ENCODE measurements around the gene TAP2. TPM values are rescaled to one million over a fixed set of nuclear protein-coding genes. Genes with fewer than 3 reads are reported as not detected.

The TAP2 gene
- total and polyA plus RNA-seq, 2 of the 13 experiments (the other 11 are each of a cell fraction or from before 2014, with no cell fraction given) = 10.3 to 17.6 TPM

DNA sequence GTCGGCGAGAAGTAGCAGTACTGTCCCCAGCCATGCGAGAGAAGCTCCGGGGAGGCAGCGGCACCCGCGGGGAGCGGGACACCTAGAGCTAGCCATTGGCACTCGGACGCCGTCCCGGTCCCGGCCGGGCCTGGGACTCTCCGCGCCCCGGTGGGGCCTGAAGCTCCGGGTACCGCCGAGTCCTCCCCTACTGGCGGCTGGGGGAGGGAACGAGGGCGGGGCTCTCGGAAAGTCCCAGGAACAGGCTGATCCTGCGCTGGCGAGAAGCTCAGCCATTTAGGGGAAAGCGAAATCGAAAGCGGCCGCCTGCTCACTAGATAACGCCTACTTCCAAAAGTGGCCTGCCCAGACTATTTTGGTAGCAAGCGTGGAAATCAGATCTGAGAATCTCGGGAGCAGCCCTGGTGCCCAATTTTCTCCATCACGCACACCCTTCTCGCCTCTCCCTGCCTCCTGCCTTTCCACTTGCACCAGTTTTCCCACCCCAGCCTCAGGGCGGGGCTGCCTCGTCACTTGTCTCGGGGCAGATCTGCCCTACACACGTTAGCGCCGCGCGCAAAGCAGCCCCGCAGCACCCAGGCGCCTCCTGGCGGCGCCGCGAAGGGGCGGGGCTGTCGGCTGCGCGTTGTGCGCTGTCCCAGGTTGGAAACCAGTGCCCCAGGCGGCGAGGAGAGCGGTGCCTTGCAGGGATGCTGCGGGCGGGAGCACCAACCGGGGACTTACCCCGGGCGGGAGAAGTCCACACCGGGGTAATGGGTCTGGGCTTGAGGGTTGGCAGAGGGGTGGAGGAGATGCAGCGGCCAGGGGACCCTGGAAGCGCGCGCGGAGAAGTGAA, 15.2 kb upstream of the TAP2 start, which contains the start of the genes PSMB9 and TAP1 (continued):
- TF ChIP-seq HDAC2 (CRISPR knock-in tag; IDR thresholded peaks at IDR 0.05) = peak; percentile 70; the same call in 1 of the 2 replicates
- peak; percentile 99 for TF ChIP-seq RFX5 (IDR thresholded peaks at IDR 0.05; ENCODE audit: low read depth, low read length)
- TF ChIP-seq, protein P1, sequence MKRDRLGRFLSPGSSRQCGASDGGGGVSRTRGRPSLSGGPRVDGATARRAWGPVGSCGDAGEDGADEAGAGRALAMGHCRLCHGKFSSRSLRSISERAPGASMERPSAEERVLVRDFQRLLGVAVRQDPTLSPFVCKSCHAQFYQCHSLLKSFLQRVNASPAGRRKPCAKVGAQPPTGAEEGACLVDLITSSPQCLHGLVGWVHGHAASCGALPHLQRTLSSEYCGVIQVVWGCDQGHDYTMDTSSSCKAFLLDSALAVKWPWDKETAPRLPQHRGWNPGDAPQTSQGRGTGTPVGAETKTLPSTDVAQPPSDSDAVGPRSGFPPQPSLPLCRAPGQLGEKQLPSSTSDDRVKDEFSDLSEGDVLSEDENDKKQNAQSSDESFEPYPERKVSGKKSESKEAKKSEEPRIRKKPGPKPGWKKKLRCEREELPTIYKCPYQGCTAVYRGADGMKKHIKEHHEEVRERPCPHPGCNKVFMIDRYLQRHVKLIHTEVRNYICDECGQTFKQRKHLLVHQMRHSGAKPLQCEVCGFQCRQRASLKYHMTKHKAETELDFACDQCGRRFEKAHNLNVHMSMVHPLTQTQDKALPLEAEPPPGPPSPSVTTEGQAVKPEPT (CRISPR knock-in tag; IDR thresholded peaks at IDR 0.05; ENCODE audit: low read depth) = no peak
- TF ChIP-seq ZNF589 (CRISPR knock-in tag; conservative IDR thresholded peaks at IDR 0.05) = no peak
- TF ChIP-seq SKI (IDR thresholded peaks at IDR 0.05; ENCODE audit: partially characterized antibody) = peak; percentile 43
- TF ChIP-seq LCORL (IDR thresholded peaks at IDR 0.05) = no peak
- TF ChIP-seq LCORL (CRISPR knock-in tag; IDR thresholded peaks at IDR 0.05) = peak; percentile 93
- TF ChIP-seq ZNF3 (CRISPR knock-in tag; IDR thresholded peaks at IDR 0.05) = no peak
- TF ChIP-seq MAF1 (CRISPR knock-in tag; IDR thresholded peaks at IDR 0.05; ENCODE audit: borderline replicate concordance) = peak; percentile 75; the same call in 1 of the 2 replicates
- peak; percentile 88 for TF ChIP-seq ASH2L (IDR thresholded peaks at IDR 0.05; ENCODE audit: insufficient read length, low read depth, low read length)
- TF ChIP-seq, protein P2, sequence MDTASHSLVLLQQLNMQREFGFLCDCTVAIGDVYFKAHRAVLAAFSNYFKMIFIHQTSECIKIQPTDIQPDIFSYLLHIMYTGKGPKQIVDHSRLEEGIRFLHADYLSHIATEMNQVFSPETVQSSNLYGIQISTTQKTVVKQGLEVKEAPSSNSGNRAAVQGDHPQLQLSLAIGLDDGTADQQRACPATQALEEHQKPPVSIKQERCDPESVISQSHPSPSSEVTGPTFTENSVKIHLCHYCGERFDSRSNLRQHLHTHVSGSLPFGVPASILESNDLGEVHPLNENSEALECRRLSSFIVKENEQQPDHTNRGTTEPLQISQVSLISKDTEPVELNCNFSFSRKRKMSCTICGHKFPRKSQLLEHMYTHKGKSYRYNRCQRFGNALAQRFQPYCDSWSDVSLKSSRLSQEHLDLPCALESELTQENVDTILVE (CRISPR knock-in tag; IDR thresholded peaks at IDR 0.05) = peak; percentile 58; the same call in 1 of the 2 replicates
- TF ChIP-seq, protein P3, sequence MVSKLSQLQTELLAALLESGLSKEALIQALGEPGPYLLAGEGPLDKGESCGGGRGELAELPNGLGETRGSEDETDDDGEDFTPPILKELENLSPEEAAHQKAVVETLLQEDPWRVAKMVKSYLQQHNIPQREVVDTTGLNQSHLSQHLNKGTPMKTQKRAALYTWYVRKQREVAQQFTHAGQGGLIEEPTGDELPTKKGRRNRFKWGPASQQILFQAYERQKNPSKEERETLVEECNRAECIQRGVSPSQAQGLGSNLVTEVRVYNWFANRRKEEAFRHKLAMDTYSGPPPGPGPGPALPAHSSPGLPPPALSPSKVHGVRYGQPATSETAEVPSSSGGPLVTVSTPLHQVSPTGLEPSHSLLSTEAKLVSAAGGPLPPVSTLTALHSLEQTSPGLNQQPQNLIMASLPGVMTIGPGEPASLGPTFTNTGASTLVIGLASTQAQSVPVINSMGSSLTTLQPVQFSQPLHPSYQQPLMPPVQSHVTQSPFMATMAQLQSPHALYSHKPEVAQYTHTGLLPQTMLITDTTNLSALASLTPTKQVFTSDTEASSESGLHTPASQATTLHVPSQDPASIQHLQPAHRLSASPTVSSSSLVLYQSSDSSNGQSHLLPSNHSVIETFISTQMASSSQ (IDR thresholded peaks at IDR 0.05; ENCODE audit: low read depth) = no peak
- TF ChIP-seq, protein P3 (CRISPR knock-in tag; IDR thresholded peaks at IDR 0.05; ENCODE audit: borderline replicate concordance) = peak; percentile 61; the same call in 1 of the 2 replicates
- no peak for TF ChIP-seq ZNF260 (CRISPR knock-in tag; IDR thresholded peaks at IDR 0.05; ENCODE audit: borderline replicate concordance, low read depth)
- TF ChIP-seq ZFP41 (CRISPR knock-in tag; IDR thresholded peaks at IDR 0.05; ENCODE audit: borderline replicate concordance) = no peak; the same call in 1 of the 2 replicates
- TF ChIP-seq, protein P4, sequence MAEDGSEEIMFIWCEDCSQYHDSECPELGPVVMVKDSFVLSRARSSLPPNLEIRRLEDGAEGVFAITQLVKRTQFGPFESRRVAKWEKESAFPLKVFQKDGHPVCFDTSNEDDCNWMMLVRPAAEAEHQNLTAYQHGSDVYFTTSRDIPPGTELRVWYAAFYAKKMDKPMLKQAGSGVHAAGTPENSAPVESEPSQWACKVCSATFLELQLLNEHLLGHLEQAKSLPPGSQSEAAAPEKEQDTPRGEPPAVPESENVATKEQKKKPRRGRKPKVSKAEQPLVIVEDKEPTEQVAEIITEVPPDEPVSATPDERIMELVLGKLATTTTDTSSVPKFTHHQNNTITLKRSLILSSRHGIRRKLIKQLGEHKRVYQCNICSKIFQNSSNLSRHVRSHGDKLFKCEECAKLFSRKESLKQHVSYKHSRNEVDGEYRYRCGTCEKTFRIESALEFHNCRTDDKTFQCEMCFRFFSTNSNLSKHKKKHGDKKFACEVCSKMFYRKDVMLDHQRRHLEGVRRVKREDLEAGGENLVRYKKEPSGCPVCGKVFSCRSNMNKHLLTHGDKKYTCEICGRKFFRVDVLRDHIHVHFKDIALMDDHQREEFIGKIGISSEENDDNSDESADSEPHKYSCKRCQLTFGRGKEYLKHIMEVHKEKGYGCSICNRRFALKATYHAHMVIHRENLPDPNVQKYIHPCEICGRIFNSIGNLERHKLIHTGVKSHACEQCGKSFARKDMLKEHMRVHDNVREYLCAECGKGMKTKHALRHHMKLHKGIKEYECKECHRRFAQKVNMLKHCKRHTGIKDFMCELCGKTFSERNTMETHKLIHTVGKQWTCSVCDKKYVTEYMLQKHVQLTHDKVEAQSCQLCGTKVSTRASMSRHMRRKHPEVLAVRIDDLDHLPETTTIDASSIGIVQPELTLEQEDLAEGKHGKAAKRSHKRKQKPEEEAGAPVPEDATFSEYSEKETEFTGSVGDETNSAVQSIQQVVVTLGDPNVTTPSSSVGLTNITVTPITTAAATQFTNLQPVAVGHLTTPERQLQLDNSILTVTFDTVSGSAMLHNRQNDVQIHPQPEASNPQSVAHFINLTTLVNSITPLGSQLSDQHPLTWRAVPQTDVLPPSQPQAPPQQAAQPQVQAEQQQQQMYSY (CRISPR knock-in tag; IDR thresholded peaks at IDR 0.05) = peak; percentile 76; the same call in 1 of the 2 replicates
- peak; percentile 50; the same call in 1 of the 2 replicates for TF ChIP-seq BHLHE40 (IDR thresholded peaks at IDR 0.05; ENCODE audit: low read length)
- TF ChIP-seq SATB2 (CRISPR knock-in tag; IDR thresholded peaks at IDR 0.05) = peak; percentile 87; the same call in 1 of the 2 replicates
